Psoas muscle (tissue), 8 donors: ENCODE results near the gene RGS18. TPM values are rescaled to one million over a fixed set of nuclear protein-coding genes. Genes with fewer than 3 reads are reported as not detected.
"Not testable (repeated sequence)": the region's sequence is repeated elsewhere in the genome, so short reads cannot be mapped to it uniquely, and the experiment has no call there.

Experiments used
- ATAC-seq, 4 donors: fragments of 200-7000 bp; cut with Tn5 transposase; one replicate each; pipeline ENCODE4 v1.9.1; 2020; ENCODE audit warnings: moderate library complexity in 3 of 4, mild to moderate bottlenecking in 2 of 4
- DNase-seq, 2 donors: peaks; one replicate each; pipeline ENCODE4 v3.0.0-alpha.2; 2020
- H3K27ac ChIP-seq: fragments of 200-600 bp; one replicate; pipeline ENCODE4 v1.8.0; 2022
- H3K27me3 ChIP-seq, 3 donors: fragments of 200-600 bp in 1 of 3; one replicate each; pipeline versions ENCODE4 v1.6.1 to v1.8.0; 2013 to 2022; ENCODE audit warnings: low read length in 2 of 3, mild to moderate bottlenecking in 2 of 3, moderate library complexity in 1 of 3; ENCODE audit not compliant: insufficient read depth in 3 of 3
- H3K36me3 ChIP-seq, 2 donors: fragments of 200-600 bp in 1 of 2; one replicate each; pipeline versions ENCODE4 v1.6.1 to v1.8.0; 2013 to 2022; ENCODE audit warnings: low read depth in 1 of 2, mild to moderate bottlenecking in 1 of 2, moderate library complexity in 1 of 2; ENCODE audit not compliant: insufficient read depth in 1 of 2
- H3K4me1 ChIP-seq: fragments of 200-600 bp; one replicate; pipeline ENCODE4 v1.8.0; 2022
- H3K4me3 ChIP-seq: fragments of 200-600 bp; one replicate; pipeline ENCODE4 v1.8.0; 2022; ENCODE audit warnings: mild to moderate bottlenecking
- H3K9me3 ChIP-seq: fragments of 200-600 bp; one replicate; pipeline ENCODE4 v1.8.0; 2022
- WGBS, 3 donors: extraction: QIAGEN DNeasy Blood & Tissue Kit; methylation state at CpG; one replicate each; pipeline versions ENCODE4 v1.1.6 to v1.1.7; 2013; 5-methylcytosine and 5-hydroxymethylcytosine counted together
- intact Hi-C, 2 donors: fragments of 100-400 bp; cut with DNase I; formaldehyde crosslinking; loops; one replicate each; pipeline versions ENCODE4 v1.11.0 to v1.14.2; 2022
- polyA plus RNA-seq, 3 donors: library from polyadenylated mRNA; stranded (reverse); fragments of 200-250 nt; gene quantifications; one replicate each; pipeline ENCODE4 v1.2.3, GENCODE V29; 2013
- total RNA-seq, 4 donors: library from RNA; stranded (reverse); fragmentation: NEBNext Ultra II Directional in 2 of 4; extraction: Animal tissue kit (Norgen Biotek cat#: 25700) in 2 of 4; gene quantifications; one replicate each; pipeline versions ENCODE4 v1.2.1 to v1.2.4, GENCODE V29; 2021 to 2023
- TF ChIP-seq, protein P1 (sequence below): fragments of 200-600 bp; IDR thresholded peaks from one replicate; pipeline ENCODE4 v1.8.0; 2022; ENCODE audit warnings: antibody characterized with exemption
- donor health status: healthy with polysubstance abuse.
- donor health status: DM: no; HTN: no; CAD: no; lungs with moderate emphysema.
- donor health status: Bipolar disorder and iron deficiency.
- donor health status: healthy.
- donor health status: DM: yes; HTN: yes; CAD: no.
- donor health status: DM: no; HTN: no; CAD: no.
- donor health status: DM: no; HTN: no; CAD: no.
- donor health status: DM: yes; HTN: yes; CAD: no.

RGS18 gene
- total and polyA plus RNA-seq, 7 donors: 0.11 to 1.2 (median 0.26) TPM

DNA sequence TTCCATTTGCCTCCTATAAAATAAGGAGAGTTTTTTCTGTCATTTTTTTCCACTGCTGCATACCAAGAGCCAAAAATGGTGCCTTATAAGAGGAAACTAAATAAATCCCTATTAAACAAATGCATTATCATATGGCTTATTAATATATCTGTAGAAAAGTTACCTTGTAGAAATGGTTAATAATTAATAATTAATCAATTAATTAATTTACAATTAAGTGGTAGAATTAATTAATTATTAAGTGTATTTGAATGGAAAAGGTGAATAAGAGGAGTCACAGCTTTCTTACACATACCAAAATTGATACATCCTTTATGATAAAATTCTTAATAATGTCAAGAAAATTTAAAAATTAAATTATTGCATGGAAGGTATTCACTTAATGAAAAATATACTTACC lies 35.6 kb upstream of the RGS18 start:
- Histone ChIP-seq H3K36me3 (no peaks in the 10 kb centered on the region), H3K27ac (no peak overlapping the region), H3K4me3 (no peak overlapping the region), H3K27me3 (no peaks in the 10 kb centered on the region), H3K9me3 (no peaks in the 10 kb centered on the region), H3K4me1 (no peaks in the 10 kb centered on the region)
- intact Hi-C loops: no loop called here
- no peak for ATAC-seq
- no peak for DNase-seq
- TF ChIP-seq, protein P1, sequence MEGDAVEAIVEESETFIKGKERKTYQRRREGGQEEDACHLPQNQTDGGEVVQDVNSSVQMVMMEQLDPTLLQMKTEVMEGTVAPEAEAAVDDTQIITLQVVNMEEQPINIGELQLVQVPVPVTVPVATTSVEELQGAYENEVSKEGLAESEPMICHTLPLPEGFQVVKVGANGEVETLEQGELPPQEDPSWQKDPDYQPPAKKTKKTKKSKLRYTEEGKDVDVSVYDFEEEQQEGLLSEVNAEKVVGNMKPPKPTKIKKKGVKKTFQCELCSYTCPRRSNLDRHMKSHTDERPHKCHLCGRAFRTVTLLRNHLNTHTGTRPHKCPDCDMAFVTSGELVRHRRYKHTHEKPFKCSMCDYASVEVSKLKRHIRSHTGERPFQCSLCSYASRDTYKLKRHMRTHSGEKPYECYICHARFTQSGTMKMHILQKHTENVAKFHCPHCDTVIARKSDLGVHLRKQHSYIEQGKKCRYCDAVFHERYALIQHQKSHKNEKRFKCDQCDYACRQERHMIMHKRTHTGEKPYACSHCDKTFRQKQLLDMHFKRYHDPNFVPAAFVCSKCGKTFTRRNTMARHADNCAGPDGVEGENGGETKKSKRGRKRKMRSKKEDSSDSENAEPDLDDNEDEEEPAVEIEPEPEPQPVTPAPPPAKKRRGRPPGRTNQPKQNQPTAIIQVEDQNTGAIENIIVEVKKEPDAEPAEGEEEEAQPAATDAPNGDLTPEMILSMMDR: no peak

DNA sequence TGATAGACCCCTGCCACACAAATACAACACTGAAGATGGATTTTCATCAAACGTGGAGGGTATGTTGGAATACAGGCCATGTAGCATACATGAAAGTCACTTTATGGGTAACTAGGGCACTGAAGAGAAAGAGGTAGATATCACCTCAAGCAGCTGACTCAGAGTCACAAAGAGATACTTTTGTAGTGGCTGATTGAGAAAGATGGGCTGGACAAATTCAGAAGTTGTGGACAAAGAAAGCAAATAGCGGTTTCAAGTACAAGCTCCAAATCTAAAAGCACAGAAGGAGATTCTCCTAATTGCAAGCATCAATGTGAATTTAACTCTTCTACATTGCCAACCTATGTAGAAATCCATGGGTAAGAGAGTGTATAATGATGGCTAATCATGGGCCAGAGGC lies 35.0 kb upstream of the RGS18 start:
- intact Hi-C loops: no loop called here
- 87 to 96% (median 90%) methylated on average over 2 of the region's 2 CpGs for WGBS, 3 donors

DNA sequence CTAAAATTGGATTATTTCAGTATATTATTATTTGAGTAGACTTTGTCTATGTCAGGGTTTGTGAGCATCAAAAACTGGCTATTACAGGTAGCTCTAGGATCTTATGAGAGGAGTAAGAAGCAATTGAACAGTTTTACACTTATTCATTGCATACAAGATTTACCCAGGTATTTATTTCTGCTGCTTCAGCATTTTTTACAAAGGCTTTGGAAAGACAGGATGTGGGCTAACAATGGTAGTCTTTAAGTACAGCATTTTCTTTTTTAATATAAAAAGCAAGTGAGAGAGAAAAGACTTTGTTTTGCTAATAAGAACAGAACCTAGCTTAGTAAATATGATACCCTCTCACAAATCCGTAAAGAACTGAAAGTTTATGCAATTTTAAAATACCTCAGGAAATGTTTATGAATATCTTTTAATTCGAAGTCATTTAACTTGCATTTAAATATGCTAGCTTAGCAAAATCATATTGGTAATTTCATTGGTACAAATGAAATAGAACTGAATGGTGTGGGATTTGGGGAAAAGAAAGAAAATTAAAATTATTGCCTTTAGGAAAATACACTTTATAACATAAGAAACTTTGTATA lies 32.1 kb upstream of the RGS18 start:
- DNase-seq: no peak
- no peak overlapping the region for H3K4me3 ChIP-seq
- TF ChIP-seq, protein P1: no peak
- WGBS, 3 donors: 48 to 57% (median 55%) methylated on average over 2 of the region's 2 CpGs
- ATAC-seq: no peak
- no peaks in the 10 kb centered on the region for H3K9me3 ChIP-seq
- H3K36me3 ChIP-seq: no peaks in the 10 kb centered on the region
- H3K4me1 ChIP-seq: no peaks in the 10 kb centered on the region
- no peak overlapping the region for H3K27ac ChIP-seq
- H3K27me3 ChIP-seq: no peaks in the 10 kb centered on the region
- intact Hi-C loops: no loop called here

More for the DNA sequence above, 35.0 kb upstream of the RGS18 start:
- Histone ChIP-seq H3K36me3 (no peaks in the 10 kb centered on the region), H3K4me3 (no peak overlapping the region), H3K9me3 (no peaks in the 10 kb centered on the region), H3K27ac (no peak overlapping the region), H3K27me3 (no peaks in the 10 kb centered on the region), H3K4me1 (no peaks in the 10 kb centered on the region)
- TF ChIP-seq, protein P1: no peak
- ATAC-seq (no peak), DNase-seq (no peak)

DNA sequence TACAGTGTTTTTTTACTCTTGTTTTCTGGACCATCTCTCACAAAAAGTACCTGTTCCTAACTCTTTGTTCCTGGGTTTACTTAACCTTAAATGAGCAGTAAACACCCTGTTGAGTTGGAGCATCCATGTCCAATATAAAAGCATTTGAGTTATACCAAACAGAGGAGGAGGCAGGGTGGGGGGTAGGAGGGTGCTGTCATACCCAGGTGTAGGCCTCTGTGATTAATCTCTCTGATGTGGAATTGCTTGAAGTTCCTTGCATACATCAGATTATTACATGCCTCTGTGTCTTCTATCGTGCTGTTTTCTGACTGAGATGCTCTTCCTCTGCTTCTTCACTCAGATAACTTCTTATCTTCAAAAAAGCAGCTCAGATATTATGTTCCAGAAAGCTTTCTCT lies 28.1 kb upstream of the RGS18 start:
- Histone ChIP-seq H3K27ac (no peak overlapping the region), H3K4me3 (no peak overlapping the region), H3K4me1 (no peaks in the 10 kb centered on the region), H3K36me3 (no peaks in the 10 kb centered on the region), H3K27me3 (no peaks in the 10 kb centered on the region), H3K9me3 (no peaks in the 10 kb centered on the region)
- intact Hi-C loops: no loop called here
- ATAC-seq (no peak), DNase-seq (no peak)
- TF ChIP-seq, protein P1: no peak
- WGBS, 3 donors: 83 to 94% (median 90%) methylated on average over 1 of the region's 1 CpG

DNA sequence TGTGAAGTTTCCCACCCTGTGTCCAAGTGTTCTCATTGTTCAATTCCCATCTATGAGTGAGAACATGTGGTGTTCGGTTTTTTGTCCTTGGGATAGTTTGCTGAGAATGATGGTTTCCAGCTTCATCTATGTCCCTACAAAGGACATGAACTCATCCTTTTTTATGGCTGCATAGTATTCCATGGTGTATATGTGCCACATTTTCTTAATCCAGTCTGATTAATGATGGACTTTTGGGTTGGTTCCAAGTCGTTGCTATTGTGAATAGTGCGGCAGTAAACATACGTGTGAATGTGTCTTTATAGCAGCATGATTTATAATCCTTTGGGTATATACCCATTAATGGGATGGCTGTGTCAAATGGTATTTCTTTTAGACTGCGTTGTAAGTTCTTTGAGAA lies 27.4 kb upstream of the RGS18 start:
- H3K4me1 ChIP-seq, H3K36me3 ChIP-seq, H3K27me3 ChIP-seq, ATAC-seq, DNase-seq, H3K27ac ChIP-seq, H3K9me3 ChIP-seq, intact Hi-C loops, H3K4me3 ChIP-seq: not testable (repeated sequence)
- WGBS, 3 donors: 87 to 93% (median 90%) methylated on average over 5 of the region's 5 CpGs
